Uterus (tissue), 2 donors: ENCODE results near the gene MAB21L4.

ENCODE experiments used
- CTCF ChIP-seq, 4 experiments: fragments of 200-600 bp in 2 of 4; fragments of 450-650 bp in 2 of 4; sonication (generic) in 2 of 4; IDR thresholded peaks; one replicate each; pipeline ENCODE4 v1.5.1; 2016 to 2019; ENCODE audit warnings: antibody characterized with exemption in 4 of 4, mild to moderate bottlenecking in 2 of 4, moderate library complexity in 1 of 4
- POLR2A ChIP-seq, 2 donors: fragments of 450-650 bp; IDR thresholded peaks; one replicate each; pipeline ENCODE4 v1.6.1; 2016; ENCODE audit warnings: antibody characterized with exemption in 2 of 2, mild to moderate bottlenecking in 1 of 2, moderate library complexity in 1 of 2

GRCh38 chr2:240881913-240882312 lies 14.0 kb downstream of the MAB21L4 start:
- no peak for TF ChIP-seq CTCF (IDR thresholded peaks at IDR 0.05)
- TF ChIP-seq POLR2A (IDR thresholded peaks at IDR 0.05), result no peak
